Cortex of kidney (tissue), 1 donor: ENCODE data around the gene NKX3-2.

ENCODE experiments used
- DNase-seq: peaks from one replicate; lab custom pipeline; 2025; lab: John Stamatoyannopoulos, UW

NKX3-2 gene

DNA sequence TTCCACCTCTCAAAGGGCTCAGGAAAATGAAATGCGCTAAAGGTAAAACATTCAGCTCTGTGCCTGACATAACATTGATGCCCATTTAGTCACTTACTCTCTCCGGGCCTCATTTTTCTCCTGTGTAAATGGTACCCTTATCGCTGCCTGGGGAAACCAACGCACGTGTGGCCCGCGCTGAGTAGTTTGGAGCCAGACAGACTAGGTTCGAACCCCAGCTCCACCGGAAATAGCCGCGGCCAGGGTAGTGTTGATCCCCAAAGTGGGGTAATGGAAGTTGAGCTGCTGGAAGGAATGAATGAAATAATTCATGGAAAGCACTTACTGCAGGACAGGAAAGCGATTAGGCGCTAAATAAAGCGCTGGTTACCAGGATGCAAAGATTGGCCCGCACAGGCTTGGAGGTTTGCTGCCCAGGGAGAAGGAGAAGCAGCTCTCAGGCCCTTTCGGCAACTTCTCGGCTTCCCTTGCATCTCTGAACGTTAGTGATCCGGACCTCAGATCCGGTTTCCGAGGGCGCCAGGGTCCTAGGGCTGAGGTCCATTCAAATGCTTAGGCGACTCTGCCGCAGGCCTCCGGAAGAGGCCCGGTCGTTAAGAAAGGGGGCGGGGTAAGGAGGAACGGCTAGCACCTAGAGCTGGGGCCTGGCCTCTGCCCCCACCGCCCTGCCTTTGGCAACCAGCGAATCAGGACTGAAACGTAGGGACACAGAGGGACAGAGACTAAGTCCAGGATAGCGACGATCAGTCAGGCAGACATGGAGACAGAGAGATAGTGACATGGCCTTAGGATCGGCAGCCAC lies 13.3 kb downstream of the NKX3-2 start:
- DNase-seq: no peak

- DNase-seq: no peak
These were observed 15.0 kb downstream of the NKX3-2 start for GRCh38 chr4:13529128-13529919.

DNA sequence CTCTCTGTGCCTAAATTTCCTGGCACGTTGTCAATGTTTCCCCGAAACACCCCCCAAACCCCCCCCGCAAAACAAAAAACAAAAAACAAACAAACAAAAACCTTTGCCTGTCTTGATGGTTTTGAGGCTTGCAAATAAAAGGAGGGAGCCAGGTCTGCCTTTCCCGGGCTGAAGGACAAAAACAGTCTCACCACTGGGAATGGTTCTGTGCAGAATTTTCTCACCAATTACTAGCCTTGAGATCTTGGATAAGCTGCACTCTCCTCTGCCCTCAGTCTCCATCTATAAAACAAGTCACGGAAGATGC lies 15.5 kb downstream of the NKX3-2 start:
- no peak for DNase-seq

DNA sequence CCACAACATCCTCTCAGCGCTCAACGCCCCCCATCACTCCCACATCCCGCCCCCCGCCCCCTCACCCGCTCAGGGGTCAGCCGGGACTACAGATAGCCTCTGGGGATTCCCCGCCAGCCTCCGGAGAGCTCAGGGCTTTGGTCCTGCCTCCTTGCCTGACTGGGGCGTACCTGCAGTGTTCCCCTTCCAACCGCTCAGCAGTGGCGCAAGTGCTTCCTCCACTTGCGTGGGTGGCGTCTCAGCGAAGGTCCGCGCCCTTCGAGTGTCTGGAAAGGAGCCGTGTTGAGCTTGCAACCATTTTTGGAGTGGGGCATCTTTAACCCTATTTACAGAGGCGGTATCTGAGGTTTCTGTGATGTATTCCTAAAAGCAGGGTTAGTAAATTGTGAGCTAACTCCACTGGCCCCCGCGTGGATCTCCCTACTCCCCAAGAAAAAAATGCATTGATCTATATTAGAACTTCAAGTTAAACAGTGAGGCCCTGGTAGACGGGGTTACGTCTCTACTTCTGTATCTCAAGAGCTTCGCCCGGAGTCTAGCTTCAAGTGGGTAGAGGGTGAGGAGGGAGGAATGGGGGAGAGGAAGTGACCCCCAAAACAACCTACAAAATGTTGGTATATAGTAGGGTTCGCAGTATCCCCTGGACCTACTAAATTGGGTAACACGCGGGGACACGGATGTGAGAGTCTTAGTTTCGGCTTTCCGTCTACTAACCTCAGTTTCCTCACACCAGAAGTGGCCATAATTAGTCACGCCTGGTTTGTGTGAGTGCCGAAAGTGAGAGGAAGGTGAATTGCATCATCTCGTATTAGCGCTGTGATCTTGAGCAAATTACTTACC lies 16.1 kb downstream of the NKX3-2 start:
- no peak for DNase-seq

DNA sequence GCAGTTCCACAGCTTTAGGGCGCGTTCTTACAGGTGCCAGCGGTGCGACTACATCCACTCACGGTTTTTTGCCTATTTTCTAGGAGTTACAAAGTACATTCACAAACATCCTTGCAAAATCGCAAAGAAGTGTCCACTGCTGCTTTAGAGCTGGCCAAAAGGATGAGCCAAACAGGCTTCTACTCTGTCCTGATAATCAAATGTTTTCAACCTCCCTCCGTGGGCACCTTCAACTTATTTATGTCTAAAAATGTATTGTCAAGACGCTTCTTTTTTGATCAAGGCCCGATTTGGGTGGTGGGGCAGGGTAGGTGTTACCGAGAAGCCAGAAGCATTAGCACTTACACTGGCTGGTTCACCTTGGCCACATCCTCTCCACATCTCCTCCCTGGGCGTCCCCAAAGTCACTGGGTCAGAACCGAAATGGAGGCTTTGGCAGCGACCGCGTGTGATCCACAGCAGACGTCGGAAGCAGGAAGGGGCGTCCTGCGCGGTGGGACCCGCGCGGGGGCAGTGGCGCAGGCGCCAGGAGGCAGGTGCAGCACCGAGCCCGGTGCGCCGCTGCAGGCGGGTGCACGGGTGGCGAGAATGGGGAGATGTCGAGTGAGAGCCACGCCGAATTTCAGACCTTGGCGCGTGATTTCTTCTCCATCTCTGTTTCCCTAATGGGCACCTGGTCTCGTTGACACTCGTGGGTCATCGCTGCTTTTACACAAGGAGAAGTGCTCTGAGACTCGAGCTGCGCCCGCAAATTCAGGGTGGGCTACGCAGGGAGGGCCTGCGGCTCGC lies 16.9 kb downstream of the NKX3-2 start:
- no peak for DNase-seq

- no peak for DNase-seq
These were observed 17.6 kb downstream of the NKX3-2 start for GRCh38 chr4:13526658-13527057.

DNA sequence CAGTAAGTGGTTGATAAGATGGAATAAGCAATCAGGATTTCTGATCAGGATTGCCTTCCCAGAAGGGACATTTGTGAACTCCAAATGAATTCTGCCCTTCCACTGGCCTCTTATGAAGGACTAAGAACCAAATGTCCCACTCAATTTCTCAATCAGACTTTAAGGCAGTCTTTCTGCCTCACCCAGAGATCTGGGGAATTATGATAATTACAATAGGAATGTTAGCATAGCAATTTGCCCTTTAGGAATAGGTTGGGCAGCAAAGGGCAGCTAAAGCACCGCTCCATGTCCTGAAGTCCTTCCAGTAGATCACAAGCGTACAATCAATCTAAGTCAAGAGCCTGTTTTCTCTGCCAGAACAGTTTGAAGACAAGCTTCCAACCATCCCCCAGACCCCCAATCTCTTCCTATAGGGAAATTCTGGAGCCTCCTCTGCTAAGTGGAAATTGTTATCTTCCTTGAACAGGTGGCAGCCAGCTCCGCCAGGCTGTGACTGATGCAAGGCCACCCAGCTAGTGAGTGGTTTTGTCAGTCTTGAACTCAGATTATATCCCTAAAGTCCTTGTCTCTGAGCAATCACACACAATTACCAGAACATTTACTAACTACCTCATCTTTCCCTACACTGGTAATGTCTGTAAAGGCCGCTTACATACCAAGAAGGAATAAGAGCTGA lies 18.6 kb downstream of the NKX3-2 start:
- DNase-seq: no peak

GRCh38 chr4:13524504-13525243 lies 19.6 kb downstream of the NKX3-2 start:
- DNase-seq: no peak

- no peak for DNase-seq
These were observed 20.5 kb downstream of the NKX3-2 start for GRCh38 chr4:13523591-13524503.

- no peak for DNase-seq
These were observed 21.2 kb downstream of the NKX3-2 start for GRCh38 chr4:13523105-13523477.

GRCh38 chr4:13522282-13523104 lies 21.8 kb downstream of the NKX3-2 start:
- DNase-seq: no peak

- no peak for DNase-seq
These were observed 23.3 kb downstream of the NKX3-2 start for GRCh38 chr4:13521047-13521446.

DNA sequence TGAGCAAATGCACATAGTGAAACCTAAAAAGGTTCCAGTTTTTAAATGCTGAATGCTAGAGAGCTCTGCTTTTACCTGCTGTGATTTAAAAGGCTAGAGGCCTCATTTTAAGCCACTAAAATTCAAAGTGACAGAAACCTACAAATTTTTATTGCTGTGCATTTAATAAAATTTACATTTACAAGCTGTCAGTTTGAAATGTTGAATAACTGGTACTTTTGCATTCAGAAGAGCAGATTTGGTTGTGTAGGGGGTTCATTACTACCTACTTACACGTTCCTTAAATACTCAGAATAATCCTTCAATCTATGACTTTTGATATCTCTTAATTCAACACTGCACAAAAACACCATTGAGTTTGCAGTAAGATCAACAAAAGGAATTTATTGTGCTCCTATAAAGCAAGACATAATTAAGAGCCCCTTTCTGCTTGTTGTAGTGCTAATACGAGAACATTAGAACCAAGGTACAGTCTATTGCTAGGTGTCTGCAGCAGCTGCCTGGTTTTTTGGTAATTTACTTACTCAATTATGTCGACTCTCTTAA lies 27.9 kb downstream of the NKX3-2 start:
- no peak for DNase-seq

DNA sequence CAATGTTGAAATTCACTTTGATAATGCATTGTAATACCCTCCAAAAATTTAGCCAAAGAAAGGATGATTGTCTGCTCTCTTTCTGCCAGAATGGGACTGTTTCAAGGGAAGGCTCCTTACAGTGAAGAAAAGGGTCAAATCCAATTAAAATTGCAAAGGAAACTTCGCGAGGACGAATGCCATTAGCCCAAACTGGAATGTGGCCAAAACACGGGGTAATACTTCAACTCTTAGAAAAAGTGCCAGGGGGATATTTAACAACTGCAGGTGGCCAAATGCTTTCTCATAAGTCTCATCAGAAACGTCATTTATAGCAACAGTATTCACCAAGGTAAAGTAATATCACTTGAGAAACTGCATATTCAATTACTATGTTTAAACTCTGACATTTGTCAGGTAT lies 29.0 kb downstream of the NKX3-2 start:
- DNase-seq: no peak

DNA sequence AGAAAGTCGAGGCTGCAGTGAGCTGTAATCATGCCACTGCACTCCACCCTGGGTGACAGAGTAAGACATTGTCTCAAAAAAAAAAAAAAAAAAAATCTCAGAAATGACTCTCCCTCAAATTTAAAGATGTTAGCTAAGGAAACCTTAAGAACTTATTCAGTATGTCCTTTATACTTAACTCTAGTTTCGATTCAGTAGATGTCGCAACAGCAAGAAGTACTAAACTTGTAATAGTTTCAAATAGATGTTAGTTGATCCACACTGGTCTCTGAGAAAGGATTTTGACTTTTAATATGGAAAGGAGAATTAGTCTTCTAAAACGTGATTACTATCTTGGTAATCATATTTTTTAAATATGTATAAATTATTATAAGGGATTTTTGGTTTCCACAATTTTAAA lies 29.6 kb downstream of the NKX3-2 start:
- no peak for DNase-seq

- no peak for DNase-seq
These were observed 33.2 kb downstream of the NKX3-2 start for GRCh38 chr4:13511101-13511500.

- no peak for DNase-seq
These were observed 34.9 kb downstream of the NKX3-2 start for GRCh38 chr4:13509442-13509841.

- no peak for DNase-seq
These were observed 39.9 kb downstream of the NKX3-2 start for GRCh38 chr4:13504374-13504773.
